Common myeloid progenitor, CD34-positive (primary cell): ENCODE results near the gene SLC6A11.
A peak's percentile ranks its signal among the peaks of the same experiment; 100 is the strongest.

Experiments
- CTCF ChIA-PET: fragments of 350-600 bp; sonication (Branson Sonifier 250); formaldehyde crosslinking; loops from one replicate; lab custom pipeline; 2021; ENCODE audit warnings: antibody characterized with exemption; lab: Charles Lee
- POLR2A ChIA-PET: fragments of 350-600 bp; sonication (Branson Sonifier 250); formaldehyde crosslinking; loops from one replicate; lab custom pipeline; 2021; ENCODE audit warnings: antibody characterized with exemption; lab: Charles Lee
- DNase-seq, 3 donors: peaks; one replicate each; pipeline versions ENCODE4 v3.0.0 to v3.0.0-alpha.2; 2013
- H3K27ac ChIP-seq, 2 experiments: 1 replicate in 1 of 2; 2 replicates in 1 of 2; pipeline ENCODE4 v1.7.0; 2013; ENCODE audit warnings: inconsistent platforms in 2 of 2, low read length in 2 of 2, mild to moderate bottlenecking in 2 of 2, low read depth in 1 of 2, moderate library complexity in 1 of 2; ENCODE audit not compliant: severe bottlenecking in 2 of 2, insufficient read depth in 1 of 2, poor library complexity in 1 of 2
- H3K27me3 ChIP-seq, 5 experiments: replicated peaks in 2 of 5; 1 replicate in 3 of 5; 2 replicates in 2 of 5; pipeline versions ENCODE4 v1.6.1 to v1.7.0; 2013; ENCODE audit warnings: low read length in 4 of 5, mild to moderate bottlenecking in 2 of 5, moderate library complexity in 2 of 5, inconsistent platforms in 1 of 5; ENCODE audit not compliant: insufficient read depth in 5 of 5, control insufficient read depth in 4 of 5
- H3K36me3 ChIP-seq, 4 experiments: 1 replicate in 2 of 4; 2 replicates in 2 of 4; pipeline versions ENCODE4 v1.6.1 to v1.7.0; 2013; ENCODE audit warnings: low read length in 3 of 4, control low read depth in 1 of 4, mild to moderate bottlenecking in 1 of 4; ENCODE audit not compliant: control insufficient read depth in 4 of 4, insufficient read depth in 4 of 4
- H3K4me1 ChIP-seq, 4 experiments: 1 replicate in 3 of 4; 2 replicates in 1 of 4; pipeline versions ENCODE4 v1.6.1 to v1.7.1; 2013; ENCODE audit warnings: low read length in 3 of 4, mild to moderate bottlenecking in 3 of 4, control low read depth in 1 of 4, inconsistent platforms in 1 of 4, moderate library complexity in 1 of 4; ENCODE audit not compliant: control insufficient read depth in 4 of 4, insufficient read depth in 4 of 4; ENCODE audit errors: control extremely low read depth in 1 of 4
- H3K4me3 ChIP-seq, 7 experiments: 1 replicate in 4 of 7; 2 replicates in 3 of 7; pipeline versions ENCODE4 v1.5.1 to v1.7.0; 2013; ENCODE audit warnings: mild to moderate bottlenecking in 7 of 7, low read length in 6 of 7, moderate library complexity in 6 of 7, inconsistent platforms in 2 of 7, low read depth in 2 of 7, control low read depth in 1 of 7; ENCODE audit not compliant: insufficient read depth in 4 of 7, control insufficient read depth in 1 of 7; ENCODE audit errors: extremely low read depth in 1 of 7
- H3K9me3 ChIP-seq, 5 experiments: 1 replicate in 4 of 5; 2 replicates in 1 of 5; pipeline versions ENCODE4 v1.6.1 to v1.7.1; 2013; ENCODE audit warnings: low read length in 4 of 5, mild to moderate bottlenecking in 2 of 5, inconsistent platforms in 1 of 5, low read depth in 1 of 5, moderate library complexity in 1 of 5; ENCODE audit not compliant: control insufficient read depth in 4 of 5, insufficient read depth in 2 of 5; ENCODE audit errors: control extremely low read depth in 1 of 5
- WGBS: methylation state at CpG from one replicate; pipeline ENCODE4 v1.1.5; 2013; ENCODE audit not compliant: insufficient coverage; 5-methylcytosine and 5-hydroxymethylcytosine counted together

The SLC6A11 gene

GRCh38 chr3:10786640-10787039 is 29.4 kb upstream of the SLC6A11 start:
- CTCF ChIA-PET: no interaction called here
- POLR2A ChIA-PET: no interaction called here
- peaks cover 0 to 4% (median 0%) of the 10 kb centered on the region in 4 experiments for H3K4me1 ChIP-seq

GRCh38 chr3:10788451-10788850 is 27.6 kb upstream of the SLC6A11 start:
- no peak overlapping the region for H3K4me3 ChIP-seq
- no peak overlapping the region for H3K27ac ChIP-seq
- H3K9me3 ChIP-seq: peaks cover 0 to 2% (median 0%) of the 10 kb centered on the region in 5 experiments
- H3K36me3 ChIP-seq: no peaks in the 10 kb centered on the region
- no peak for DNase-seq
- H3K27me3 ChIP-seq: peaks cover 0 to 23% (median 3%) of the 10 kb centered on the region in 5 experiments
- ChIA-PET CTCF (no interaction called here), POLR2A (no interaction called here)
- peaks cover 0 to 4% (median 0%) of the 10 kb centered on the region in 4 experiments for H3K4me1 ChIP-seq
- 63% methylated on average over 1 of the region's 1 CpG for WGBS

More at GRCh38 chr3:10786640-10787039, 29.4 kb upstream of the SLC6A11 start:
- H3K4me3 ChIP-seq: no peak overlapping the region
- no peak for DNase-seq
- peaks cover 0 to 17% (median 5%) of the 10 kb centered on the region in 5 experiments for H3K27me3 ChIP-seq
- H3K9me3 ChIP-seq: peaks cover 0 to 2% (median 0%) of the 10 kb centered on the region in 5 experiments
- H3K27ac ChIP-seq: no peak overlapping the region
- no peaks in the 10 kb centered on the region for H3K36me3 ChIP-seq

- POLR2A ChIA-PET: no interaction called here
- H3K27me3 ChIP-seq: peaks cover 0 to 28% (median 4%) of the 10 kb centered on the region in 5 experiments
Measured at GRCh38 chr3:10790713-10791112, 25.3 kb upstream of the SLC6A11 start.

GRCh38 chr3:10792208-10792607 is 23.8 kb upstream of the SLC6A11 start:
- Histone ChIP-seq H3K36me3 (no peaks in the 10 kb centered on the region), H3K27ac (no peak overlapping the region), H3K4me1 (no peaks in the 10 kb centered on the region), H3K4me3 (no peak overlapping the region), H3K9me3 (peaks cover 0 to 2% (median 0%) of the 10 kb centered on the region in 5 experiments), H3K27me3 (peaks cover under 1 to 26% (median 4%) of the 10 kb centered on the region in 5 experiments)
- WGBS: 88% methylated on average over 2 of the region's 4 CpGs
- POLR2A ChIA-PET: interaction anchor here (0.7 kb wide), 1 partner anchor 12 kb away, joined by 3 read pairs; no protein-coding TSS in a partner anchor
- CTCF ChIA-PET: interaction anchor here (0.7 to 1.6 kb wide), 2 partner anchors 11 to 54 kb away, joined by 3 to 4 read pairs; no protein-coding TSS in a partner anchor
- no peak for DNase-seq

More at GRCh38 chr3:10790713-10791112, 25.3 kb upstream of the SLC6A11 start:
- H3K4me3 ChIP-seq: no peak overlapping the region
- H3K4me1 ChIP-seq: no peaks in the 10 kb centered on the region
- H3K36me3 ChIP-seq: no peaks in the 10 kb centered on the region
- CTCF ChIA-PET: no interaction called here
- 90% methylated on average over 1 of the region's 1 CpG for WGBS
- H3K27ac ChIP-seq: no peak overlapping the region
- H3K9me3 ChIP-seq: peaks cover 0 to 2% (median 0%) of the 10 kb centered on the region in 5 experiments
- DNase-seq: no peak

GRCh38 chr3:10798600-10799367 is 17.2 kb upstream of the SLC6A11 start:
- Histone ChIP-seq H3K9me3 (no peaks in the 10 kb centered on the region), H3K27ac (no peak overlapping the region), H3K4me1 (no peaks in the 10 kb centered on the region)

GRCh38 chr3:10804183-10804648 is 11.8 kb upstream of the SLC6A11 start:
- no CpG with 5 or more reads among the region's 2 CpGs for WGBS
- H3K36me3 ChIP-seq: no peaks in the 10 kb centered on the region
- ChIA-PET POLR2A (interaction anchor here (0.5 kb wide), 1 partner anchor 12 kb away, joined by 3 read pairs; no protein-coding TSS in a partner anchor), CTCF (no interaction called here)
- no peak overlapping the region for H3K4me3 ChIP-seq
- peaks cover 0 to 12% (median 6%) of the 10 kb centered on the region in 5 experiments for H3K27me3 ChIP-seq
- no peak overlapping the region for H3K27ac ChIP-seq
- H3K4me1 ChIP-seq: no peaks in the 10 kb centered on the region
- H3K9me3 ChIP-seq: no peaks in the 10 kb centered on the region
- DNase-seq: no peak

More at GRCh38 chr3:10798600-10799367, 17.2 kb upstream of the SLC6A11 start:
- Histone ChIP-seq H3K36me3 (no peaks in the 10 kb centered on the region), H3K27me3 (peaks cover 2 to 30% (median 4%) of the 10 kb centered on the region in 5 experiments), H3K4me3 (no peak overlapping the region)
- CTCF ChIA-PET: interaction anchor here (1.6 kb wide), 1 partner anchor 14 kb away, joined by 6 read pairs; no protein-coding TSS in a partner anchor
- WGBS: 71% methylated on average over 2 of the region's 5 CpGs
- POLR2A ChIA-PET: no interaction called here
- no peak for DNase-seq

- POLR2A ChIA-PET: no interaction called here
Measured at GRCh38 chr3:10806006-10806405, 10.0 kb upstream of the SLC6A11 start.

More at GRCh38 chr3:10806006-10806405, 10.0 kb upstream of the SLC6A11 start:
- 41% methylated on average over 4 of the region's 4 CpGs for WGBS
- peak; percentile 12 to 66 (median 37) for DNase-seq
- no peak overlapping the region for H3K27ac ChIP-seq
- no peaks in the 10 kb centered on the region for H3K9me3 ChIP-seq
- no peaks in the 10 kb centered on the region for H3K36me3 ChIP-seq
- H3K27me3 ChIP-seq: peaks cover 0 to 8% (median 6%) of the 10 kb centered on the region in 5 experiments
- CTCF ChIA-PET: no interaction called here
- no peaks in the 10 kb centered on the region for H3K4me1 ChIP-seq
- H3K4me3 ChIP-seq: no peak overlapping the region
